Measurements from ENCODE around the gene ESPL1.
"Not testable (repeated sequence)": the region's sequence is repeated elsewhere in the genome, so short reads cannot be mapped to it uniquely, and the experiment has no call there.

Gene ESPL1

GRCh38 chr12:53299101-53299453 lies 31.0 kb downstream of the ESPL1 start:
- DNase-seq (ENCODE audit: low spot score), result peak; percentile 24

GRCh38 chr12:53299454-53300180 lies 31.5 kb downstream of the ESPL1 start, which contains the start of gene MYG1:
Gene MYG1 (plus strand): TSS chr12:53299695. CDS start chr12:53299738, 43 bp downstream.
- DNase-seq (ENCODE audit: low spot score), result peak; percentile 88

DNA sequence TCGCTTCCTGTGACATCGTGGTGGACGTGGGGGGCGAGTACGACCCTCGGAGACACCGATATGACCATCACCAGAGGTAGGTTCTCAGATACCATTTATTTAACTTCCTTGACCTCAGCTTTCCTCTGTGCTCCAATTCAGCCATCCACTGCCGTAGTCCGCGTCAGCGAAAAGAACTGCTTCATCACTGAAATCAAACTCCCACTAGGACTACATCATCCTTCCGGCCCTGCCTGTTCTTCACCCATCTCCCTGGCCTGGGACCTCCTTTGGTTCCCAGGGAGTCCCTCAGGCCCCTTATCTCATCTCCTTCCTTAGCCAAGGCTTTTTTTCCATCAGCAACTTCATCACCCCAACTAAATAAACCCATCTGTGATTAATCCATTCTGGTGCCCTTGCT lies 32.1 kb downstream of the ESPL1 start:
- DNase-seq (ENCODE audit: low spot score), result no peak

DNA sequence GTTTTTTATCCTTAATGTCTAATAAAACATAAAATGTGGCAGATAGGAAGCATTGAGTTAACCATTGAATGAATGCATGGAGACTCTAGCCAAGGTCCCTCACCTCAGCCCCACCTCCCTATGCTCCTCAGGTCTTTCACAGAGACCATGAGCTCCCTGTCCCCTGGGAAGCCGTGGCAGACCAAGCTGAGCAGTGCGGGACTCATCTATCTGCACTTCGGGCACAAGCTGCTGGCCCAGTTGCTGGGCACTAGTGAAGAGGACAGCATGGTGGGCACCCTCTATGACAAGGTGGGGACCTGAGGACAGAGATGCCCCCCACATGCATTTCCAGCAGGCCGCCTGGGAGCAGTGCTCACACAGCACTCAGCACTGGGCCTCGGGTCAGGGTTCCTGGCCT lies 34.8 kb downstream of the ESPL1 start:
- DNase-seq (ENCODE audit: low spot score), result no peak

GRCh38 chr12:53306826-53307225 lies 38.7 kb downstream of the ESPL1 start:
- no peak for DNase-seq (ENCODE audit: low spot score)

GRCh38 chr12:53308276-53308675 lies 40.2 kb downstream of the ESPL1 start:
- DNase-seq (ENCODE audit: low spot score), result no peak

GRCh38 chr12:53313996-53314395 lies 45.9 kb downstream of the ESPL1 start:
- no peak for DNase-seq (ENCODE audit: low spot score)

GRCh38 chr12:53320352-53321195 lies 52.5 kb downstream of the ESPL1 start:
- DNase-seq (ENCODE audit: low spot score), result no peak

DNA sequence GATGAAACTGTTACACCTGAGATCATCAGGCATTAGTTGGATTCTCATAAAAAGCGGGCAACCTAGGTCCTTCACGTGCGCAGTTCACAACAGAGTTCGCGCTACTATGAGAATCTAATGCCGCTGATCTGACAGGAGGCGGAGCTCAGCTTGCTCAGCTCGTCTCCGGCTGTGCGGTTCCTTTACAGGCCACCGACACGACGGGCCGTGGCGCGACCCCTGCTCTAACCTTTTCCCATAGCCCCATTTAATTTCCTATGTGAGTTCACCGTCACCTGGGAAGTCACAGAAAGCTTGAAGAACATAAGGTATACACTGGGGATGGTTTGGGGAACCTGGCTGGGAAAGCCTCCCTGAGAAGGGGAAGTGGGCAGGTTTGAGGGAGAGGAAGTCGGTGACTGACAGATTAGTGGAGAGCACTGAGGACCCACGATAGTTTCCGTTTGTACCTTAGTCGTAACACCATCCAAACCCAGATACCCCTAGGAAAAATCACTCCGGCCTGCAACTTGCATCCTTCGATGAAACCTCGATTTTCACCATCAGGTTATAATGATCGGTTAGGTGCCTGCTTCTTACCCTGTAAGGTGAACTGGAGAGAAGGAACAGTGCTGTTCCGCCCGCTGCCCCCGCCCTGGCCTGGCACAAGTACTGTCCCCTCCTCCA lies 56.1 kb downstream of the ESPL1 start:
- DNase-seq (ENCODE audit: low spot score), result no peak

GRCh38 chr12:53324779-53325510 lies 56.8 kb downstream of the ESPL1 start:
- DNase-seq (ENCODE audit: low spot score), result peak; percentile 96

DNA sequence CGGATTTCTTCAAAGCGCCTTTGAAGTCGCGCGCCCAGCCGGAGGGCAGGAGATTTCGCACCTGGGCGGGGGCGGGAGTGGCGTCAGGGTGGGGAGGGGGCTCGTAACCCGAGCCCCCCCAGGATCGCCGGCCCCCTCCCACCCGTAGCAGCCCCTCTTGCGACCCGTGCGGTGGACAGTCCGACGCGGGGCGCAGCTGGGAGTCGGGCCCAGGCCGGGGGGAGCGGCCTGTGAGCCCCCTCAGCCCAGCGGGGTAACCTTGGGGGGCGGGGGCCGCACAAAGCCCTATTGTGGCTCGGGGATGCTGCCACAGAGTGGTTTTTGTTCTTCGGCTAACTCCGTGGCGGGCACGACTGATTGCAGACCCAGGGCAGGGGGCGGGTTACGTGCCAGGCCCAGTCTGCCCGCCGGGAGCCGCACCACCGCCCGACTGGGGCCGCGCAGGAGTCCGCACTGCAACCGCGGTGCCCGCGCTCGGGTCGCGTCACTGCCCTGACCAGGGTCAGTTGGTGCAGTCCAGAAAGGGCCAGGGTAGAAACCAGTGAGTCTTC lies 57.5 kb downstream of the ESPL1 start:
- peak; percentile 94 for DNase-seq (ENCODE audit: low spot score)

GRCh38 chr12:53326460-53327185 lies 58.5 kb downstream of the ESPL1 start:
- DNase-seq (ENCODE audit: low spot score), result peak; percentile 9

DNA sequence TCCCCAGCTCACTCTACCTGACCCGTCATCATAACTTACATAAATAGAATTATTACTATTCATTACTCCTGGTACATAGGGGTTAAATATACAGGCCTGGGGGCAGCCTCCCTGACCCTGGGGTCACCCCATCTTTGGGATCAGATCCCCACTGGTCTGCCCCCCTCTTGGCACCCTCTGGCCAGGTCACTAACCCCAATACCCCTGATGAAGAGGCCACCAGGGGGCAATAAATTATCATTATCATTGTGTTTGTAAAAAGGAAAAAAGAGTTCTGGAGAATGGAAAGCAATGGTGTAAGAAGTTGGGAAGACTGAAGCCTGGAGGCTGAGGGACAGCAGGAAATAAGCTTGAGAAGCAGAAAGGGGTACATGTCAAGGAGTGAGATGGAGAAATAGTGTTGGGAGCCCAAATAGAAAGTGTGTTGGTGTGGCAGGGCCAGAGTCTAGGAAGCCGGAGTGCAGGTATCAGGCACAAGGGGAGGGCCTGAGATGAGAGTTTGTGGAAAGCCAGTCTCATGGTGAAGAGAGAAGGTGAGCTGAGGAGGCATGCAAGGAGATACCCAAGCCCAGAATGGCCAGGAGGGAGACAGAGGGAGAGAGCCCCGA lies 59.4 kb downstream of the ESPL1 start:
- DNase-seq (ENCODE audit: low spot score), result peak; percentile 45

DNA sequence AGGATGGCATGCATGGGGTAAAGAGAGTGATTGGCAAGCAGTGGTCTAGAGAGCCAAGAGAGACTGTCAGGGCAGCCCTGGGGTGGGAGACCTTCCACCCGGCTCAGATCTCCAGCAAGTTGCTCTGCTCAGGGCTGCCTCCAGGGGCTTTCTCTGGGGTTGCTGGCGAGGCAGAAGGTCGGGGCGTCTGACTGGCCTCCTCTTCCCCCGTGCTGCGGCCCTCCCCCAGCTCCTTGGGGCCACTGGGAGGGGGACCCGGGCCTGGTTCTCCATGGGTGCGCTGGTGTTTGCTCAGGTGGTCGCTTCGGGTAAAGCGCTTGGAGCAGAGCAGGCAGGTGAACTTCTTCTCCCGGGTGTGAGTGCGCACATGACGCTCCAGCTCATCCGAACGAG lies 59.9 kb downstream of the ESPL1 start:
- no peak for DNase-seq (ENCODE audit: low spot score)

- peak; percentile 14 for DNase-seq (ENCODE audit: low spot score)
These were observed 62.6 kb downstream of the ESPL1 start for GRCh38 chr12:53330671-53331070.

GRCh38 chr12:53332339-53332738 lies 64.2 kb downstream of the ESPL1 start:
- DNase-seq (ENCODE audit: low spot score), result not testable (repeated sequence)

DNA sequence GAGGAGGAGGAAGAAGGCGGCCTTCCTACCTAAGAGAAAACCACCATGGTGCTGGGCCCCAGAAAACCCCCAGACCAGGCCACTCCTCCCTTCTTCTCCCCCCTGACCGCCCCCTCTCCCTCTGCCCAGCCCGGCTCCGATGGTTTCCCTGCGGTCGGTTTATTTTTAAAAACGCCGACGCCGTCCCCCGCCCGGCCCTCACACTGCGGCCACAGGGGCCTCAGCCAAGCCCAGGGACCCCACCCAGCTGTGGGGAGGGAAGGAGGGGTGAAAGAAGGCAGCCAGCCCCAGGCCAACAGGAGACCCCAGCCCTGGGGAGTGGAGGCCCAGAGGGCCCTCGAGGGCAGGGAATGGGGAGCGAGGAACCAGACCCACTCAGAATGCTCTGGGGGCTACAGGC lies 64.6 kb downstream of the ESPL1 start:
- DNase-seq (ENCODE audit: low spot score), result no peak

- DNase-seq (ENCODE audit: low spot score), result no peak
These were observed 65.2 kb downstream of the ESPL1 start for GRCh38 chr12:53333289-53333688.

DNA sequence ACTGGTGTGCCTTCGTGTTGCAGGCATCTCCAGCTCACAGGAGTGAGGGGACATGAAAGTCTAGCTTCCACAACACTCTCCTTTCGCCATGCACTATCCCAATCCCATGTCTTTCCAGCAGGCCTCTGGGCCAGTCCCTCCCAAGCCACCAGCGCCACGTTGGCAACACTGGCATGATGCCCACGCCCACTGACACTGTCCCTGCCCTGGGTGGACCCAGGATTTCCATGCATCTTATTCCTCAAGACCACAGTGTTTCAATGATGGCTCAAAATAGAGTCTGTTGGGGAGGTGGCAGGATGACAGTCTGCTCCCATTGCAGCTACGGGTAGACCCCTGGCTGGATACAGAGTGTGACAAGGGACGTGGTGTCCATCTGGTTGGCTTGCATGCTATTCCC lies 65.7 kb downstream of the ESPL1 start:
- no peak for DNase-seq (ENCODE audit: low spot score)

- no peak for DNase-seq (ENCODE audit: low spot score)
These were observed 66.7 kb downstream of the ESPL1 start for GRCh38 chr12:53334822-53335221.
